Upper lobe of left lung (tissue), 6 donors: ENCODE measurements around the gene STXBP6. TPM values are rescaled to one million over a fixed set of nuclear protein-coding genes. Genes with fewer than 3 reads are reported as not detected.
A peak's percentile ranks its signal among the peaks of the same experiment; 100 is the strongest.

Source experiments
- ATAC-seq, 2 donors: fragments of 200-7000 bp; cut with Tn5 transposase; one replicate each; pipeline ENCODE4 v1.9.1; 2022; ENCODE audit warnings: mild to moderate bottlenecking in 2 of 2, moderate library complexity in 2 of 2; ENCODE audit not compliant: low FRiP score in 2 of 2
- DNase-seq, 2 donors: peaks; one replicate each; pipeline ENCODE4 v3.0.0-alpha.2; 2019 to 2020
- H3K27ac ChIP-seq, 4 donors: fragments of 200-600 bp; sonication (generic); one replicate each; pipeline ENCODE4 v1.5.1; 2016 to 2019
- H3K27me3 ChIP-seq, 4 donors: fragments of 200-600 bp; sonication (generic); one replicate each; pipeline ENCODE4 v1.5.1; 2017 to 2019
- H3K36me3 ChIP-seq, 4 donors: fragments of 200-600 bp; sonication (generic); one replicate each; pipeline ENCODE4 v1.5.1; 2016 to 2019
- H3K4me1 ChIP-seq, 4 donors: fragments of 200-600 bp; sonication (generic); one replicate each; pipeline ENCODE4 v1.5.1; 2018 to 2019
- H3K4me3 ChIP-seq, 4 donors: fragments of 200-600 bp; sonication (generic); one replicate each; pipeline ENCODE4 v1.5.1; 2017 to 2019; ENCODE audit warnings: mild to moderate bottlenecking in 2 of 4, moderate library complexity in 1 of 4
- H3K9me3 ChIP-seq, 4 donors: fragments of 200-600 bp; sonication (generic); one replicate each; pipeline ENCODE4 v1.5.1; 2018 to 2019
- EP300 ChIP-seq, 4 donors: sonication (generic); formaldehyde crosslinking; IDR thresholded peaks; one replicate each; pipeline ENCODE4 v1.5.1; 2017; ENCODE audit warnings: antibody characterized with exemption in 4 of 4, control low read depth in 2 of 4
- POLR2A ChIP-seq, 4 donors: fragments of 450-650 bp; IDR thresholded peaks; one replicate each; pipeline ENCODE4 v1.5.1; 2016 to 2017; ENCODE audit warnings: antibody characterized with exemption in 4 of 4, mild to moderate bottlenecking in 2 of 4
- POLR2AphosphoS5 ChIP-seq, 2 donors: sonication (generic); formaldehyde crosslinking; IDR thresholded peaks; one replicate each; pipeline ENCODE4 v1.5.1; 2017; ENCODE audit warnings: antibody characterized with exemption in 2 of 2
- WGBS, 2 donors: methylation state at CpG; one replicate each; pipeline ENCODE4 v1.1.5; 2017 to 2018; 5-methylcytosine and 5-hydroxymethylcytosine counted together
- total RNA-seq, 6 donors: library from RNA; depleted of rRNA in 4 of 6; stranded (reverse); fragments of >200 nt in 4 of 6; gene quantifications; one replicate each; pipeline versions ENCODE4 v1.1.0 to v1.2.1, GENCODE V29; 2016 to 2021
- TF ChIP-seq, protein P1 (sequence below), 6 experiments: fragments of 450-650 bp in 4 of 6; fragments of 200-600 bp in 2 of 6; sonication (generic) in 2 of 6; IDR thresholded peaks; one replicate each; pipeline ENCODE4 v1.5.1; 2016 to 2019; ENCODE audit warnings: antibody characterized with exemption in 6 of 6
- donor health status: DM: no; HTN: no; CAD: no; lungs with moderate emphysema.
- donor health status: DM: no; HTN: yes; CAD: no; lungs with severe emphysema.

STXBP6 gene
- total RNA-seq, 6 donors from 2014 or later = 13.6 to 38.3 (median 23.7) TPM

DNA sequence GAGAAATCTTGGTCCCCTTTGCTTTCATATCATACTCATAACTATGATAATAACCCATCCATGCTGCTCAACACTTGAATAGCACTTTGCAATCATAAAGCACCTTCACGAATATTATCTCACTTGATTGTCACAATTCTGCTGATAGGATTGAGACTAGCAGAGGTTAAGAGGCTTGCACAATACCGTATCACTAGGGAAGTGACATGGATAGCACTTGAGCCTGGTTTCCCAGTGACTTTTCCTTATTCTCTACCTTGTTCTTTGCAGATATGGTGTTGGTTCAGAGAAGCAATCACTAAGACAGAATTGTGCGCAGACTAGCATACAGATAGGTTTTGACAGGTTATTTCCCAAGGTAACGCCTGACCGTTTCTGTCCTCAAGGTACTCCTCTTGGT is 229.3 kb downstream of the STXBP6 start:
- DNase-seq (no peak), ATAC-seq (no peak)
- H3K4me3 ChIP-seq = no peak overlapping the region
- WGBS, 2 donors = 67 to 87% methylated on average over 5 of the region's 5 CpGs
- no peak overlapping the region for H3K27ac ChIP-seq
- no peaks in the 10 kb centered on the region for H3K27me3 ChIP-seq
- H3K36me3 ChIP-seq = peaks cover 0 to 4% (median 0%) of the 10 kb centered on the region in 4 donors
- peaks cover 0 to 13% (median 0%) of the 10 kb centered on the region in 4 donors for H3K4me1 ChIP-seq
- no peaks in the 10 kb centered on the region for H3K9me3 ChIP-seq
- TF ChIP-seq POLR2AphosphoS5 (IDR thresholded peaks at IDR 0.05) (no peak), EP300 (IDR thresholded peaks at IDR 0.05) (no peak), POLR2A (IDR thresholded peaks at IDR 0.05) (no peak)
- TF ChIP-seq, protein P1, sequence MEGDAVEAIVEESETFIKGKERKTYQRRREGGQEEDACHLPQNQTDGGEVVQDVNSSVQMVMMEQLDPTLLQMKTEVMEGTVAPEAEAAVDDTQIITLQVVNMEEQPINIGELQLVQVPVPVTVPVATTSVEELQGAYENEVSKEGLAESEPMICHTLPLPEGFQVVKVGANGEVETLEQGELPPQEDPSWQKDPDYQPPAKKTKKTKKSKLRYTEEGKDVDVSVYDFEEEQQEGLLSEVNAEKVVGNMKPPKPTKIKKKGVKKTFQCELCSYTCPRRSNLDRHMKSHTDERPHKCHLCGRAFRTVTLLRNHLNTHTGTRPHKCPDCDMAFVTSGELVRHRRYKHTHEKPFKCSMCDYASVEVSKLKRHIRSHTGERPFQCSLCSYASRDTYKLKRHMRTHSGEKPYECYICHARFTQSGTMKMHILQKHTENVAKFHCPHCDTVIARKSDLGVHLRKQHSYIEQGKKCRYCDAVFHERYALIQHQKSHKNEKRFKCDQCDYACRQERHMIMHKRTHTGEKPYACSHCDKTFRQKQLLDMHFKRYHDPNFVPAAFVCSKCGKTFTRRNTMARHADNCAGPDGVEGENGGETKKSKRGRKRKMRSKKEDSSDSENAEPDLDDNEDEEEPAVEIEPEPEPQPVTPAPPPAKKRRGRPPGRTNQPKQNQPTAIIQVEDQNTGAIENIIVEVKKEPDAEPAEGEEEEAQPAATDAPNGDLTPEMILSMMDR (IDR thresholded peaks at IDR 0.05) = no peak

DNA sequence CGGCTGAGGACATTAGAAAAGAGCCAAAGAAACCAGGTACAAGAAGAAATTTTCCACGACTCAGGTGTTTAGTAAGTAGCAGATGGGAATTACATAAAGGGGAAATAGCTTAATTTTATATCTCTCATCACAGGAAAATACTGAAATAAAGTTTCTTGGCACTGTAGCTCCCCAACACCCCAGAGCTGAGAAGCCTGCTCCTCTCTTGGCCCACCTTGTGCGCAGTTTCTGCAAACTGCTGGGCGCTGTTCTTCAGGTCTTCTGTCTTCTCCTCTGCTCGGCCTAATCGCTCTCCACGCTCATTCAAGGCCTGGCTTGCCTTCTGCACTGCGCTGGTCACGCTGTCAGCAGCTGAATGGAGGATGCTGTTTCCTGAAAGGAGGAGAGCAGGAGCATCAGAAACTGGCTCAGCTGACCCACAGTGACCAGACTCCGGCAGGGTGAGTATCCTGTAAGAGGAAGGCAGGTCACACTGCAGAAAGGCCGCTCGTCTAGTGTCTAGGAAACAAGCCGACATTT is 231.1 kb downstream of the STXBP6 start:
- Histone ChIP-seq H3K36me3 (no peaks in the 10 kb centered on the region), H3K27me3 (no peaks in the 10 kb centered on the region), H3K9me3 (no peaks in the 10 kb centered on the region), H3K4me3 (no peak overlapping the region), H3K4me1 (peaks cover 0 to 13% (median 0%) of the 10 kb centered on the region in 4 donors), H3K27ac (peak overlapping the region in 2 of 4 donors; percentile 37 to 61)
- 91 to 95% methylated on average over 9 to 13 of the region's 13 CpGs for WGBS, 2 donors
- no peak for DNase-seq
- no peak for ATAC-seq
- TF ChIP-seq POLR2AphosphoS5 (IDR thresholded peaks at IDR 0.05) (no peak), POLR2A (IDR thresholded peaks at IDR 0.05) (no peak), EP300 (IDR thresholded peaks at IDR 0.05) (no peak)
- TF ChIP-seq, protein P1 (IDR thresholded peaks at IDR 0.05) = no peak

- Histone ChIP-seq H3K36me3 (no peaks in the 10 kb centered on the region), H3K9me3 (no peaks in the 10 kb centered on the region), H3K27ac (peak overlapping the region in 2 of 4 donors; percentile 37 to 61), H3K4me1 (peaks cover 0 to 13% (median 0%) of the 10 kb centered on the region in 4 donors), H3K4me3 (no peak overlapping the region), H3K27me3 (no peaks in the 10 kb centered on the region)
- ATAC-seq = no peak
- WGBS, 2 donors = 46 to 55% methylated on average over 15 of the region's 15 CpGs
- no peak for TF ChIP-seq EP300 (IDR thresholded peaks at IDR 0.05)
- TF ChIP-seq, protein P1 (IDR thresholded peaks at IDR 0.05) = no peak
- no peak for TF ChIP-seq POLR2AphosphoS5 (IDR thresholded peaks at IDR 0.05)
- no peak for TF ChIP-seq POLR2A (IDR thresholded peaks at IDR 0.05)
- DNase-seq = no peak
Measured at GRCh38 chr14:24818058-24818822, 231.7 kb downstream of the STXBP6 start.

DNA sequence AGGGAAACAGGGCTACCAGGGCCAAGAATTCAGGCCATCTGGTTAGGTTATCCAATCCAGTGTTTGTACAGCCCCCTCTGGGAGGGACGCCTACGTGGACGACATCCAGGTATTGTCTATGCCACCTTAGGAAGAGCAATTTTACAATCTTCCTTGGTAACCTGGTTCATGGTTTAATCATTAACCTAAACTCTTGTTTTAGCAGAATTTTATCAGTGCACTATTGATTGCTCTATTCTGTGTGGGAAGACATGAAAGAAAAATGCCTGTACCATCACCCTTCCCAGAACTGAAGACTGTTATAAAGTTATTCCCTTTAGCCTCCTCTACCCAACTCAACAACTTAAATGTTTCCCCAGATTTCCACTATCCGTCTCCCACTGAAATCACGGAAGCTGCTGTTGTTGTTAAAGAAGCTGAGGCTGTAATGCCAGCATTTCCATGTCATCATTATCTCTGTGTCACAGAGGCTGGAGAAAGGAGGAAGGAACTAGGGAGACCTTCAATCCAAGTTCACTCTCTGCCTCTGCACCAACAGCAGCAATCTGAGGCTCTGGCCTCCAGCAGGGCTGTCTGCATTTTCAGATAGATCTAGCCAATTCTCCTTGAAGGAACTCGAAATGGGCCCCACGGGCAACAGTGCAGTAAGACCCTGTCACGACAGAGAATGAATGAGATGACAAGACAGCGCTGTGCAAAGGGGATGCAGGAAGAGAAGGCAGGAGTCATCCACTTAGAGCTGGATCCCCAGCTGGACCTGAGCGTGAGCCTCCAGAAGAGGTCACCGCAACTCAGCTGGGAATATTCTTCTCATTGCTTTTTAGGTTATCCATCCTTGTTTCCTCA is 232.5 kb downstream of the STXBP6 start:
- H3K4me3 ChIP-seq = no peak overlapping the region
- TF ChIP-seq POLR2A (IDR thresholded peaks at IDR 0.05) (no peak), POLR2AphosphoS5 (IDR thresholded peaks at IDR 0.05) (no peak), EP300 (IDR thresholded peaks at IDR 0.05) (no peak)
- TF ChIP-seq, protein P1 (IDR thresholded peaks at IDR 0.05) = no peak
- no peaks in the 10 kb centered on the region for H3K9me3 ChIP-seq
- peaks cover 0 to 13% (median 0%) of the 10 kb centered on the region in 4 donors for H3K4me1 ChIP-seq
- peak overlapping the region in 2 of 4 donors; percentile 37 to 61 for H3K27ac ChIP-seq
- ATAC-seq (no peak), DNase-seq (no peak)
- no peaks in the 10 kb centered on the region for H3K27me3 ChIP-seq
- no peaks in the 10 kb centered on the region for H3K36me3 ChIP-seq
- 60 to 67% methylated on average over 11 of the region's 11 CpGs for WGBS, 2 donors
